HG02938 (cell line): Measurements from ENCODE around the gene UAP1.
A peak's percentile ranks its signal among the peaks of the same experiment; 100 is the strongest.

Experiments
- ATAC-seq: cut with Tn5 transposase; IDR thresholded peaks from one replicate; pipeline ENCODE4 v1.9.1; 2021; ENCODE audit warnings: mild to moderate bottlenecking, moderate library complexity; ENCODE audit not compliant: unreplicated experiment

UAP1 gene

DNA sequence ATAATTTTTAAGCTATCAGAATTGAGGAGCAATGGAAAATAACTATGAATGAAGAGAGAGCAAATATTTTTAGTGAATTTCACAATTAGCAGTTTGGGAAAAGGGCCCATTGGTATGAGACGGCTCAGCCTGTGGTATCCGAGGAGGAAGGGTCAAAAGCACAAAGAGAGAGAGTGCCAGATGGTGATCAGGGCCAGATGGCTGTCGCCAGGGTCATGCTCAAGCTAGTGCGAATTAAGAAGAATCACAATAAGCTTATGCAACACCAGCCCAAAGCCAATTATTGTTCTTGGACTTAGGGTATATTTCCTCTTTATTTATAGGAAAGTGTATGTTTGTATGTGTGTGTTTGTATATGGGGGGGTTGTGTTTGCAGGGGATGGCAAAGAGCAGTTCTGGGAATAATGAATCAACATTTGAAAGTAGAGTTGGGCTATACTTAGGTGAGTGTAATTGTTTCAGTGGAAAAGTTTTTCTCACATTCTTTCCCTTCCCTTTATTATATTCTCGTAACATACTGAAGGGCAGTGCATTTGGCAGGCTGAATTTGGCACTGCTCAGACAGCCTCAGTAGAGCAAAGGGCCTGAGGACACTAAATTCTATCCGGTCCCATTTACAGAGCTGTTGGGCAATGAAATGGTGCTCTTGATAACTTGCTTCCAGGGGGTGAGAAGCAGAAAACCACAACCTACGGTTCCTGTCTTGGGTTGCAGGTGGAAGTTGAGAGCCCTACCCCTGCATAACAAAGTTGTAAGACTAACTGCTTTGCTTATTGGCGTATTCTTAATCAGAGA lies 51.3 kb downstream of the UAP1 start:
- no peak for ATAC-seq

DNA sequence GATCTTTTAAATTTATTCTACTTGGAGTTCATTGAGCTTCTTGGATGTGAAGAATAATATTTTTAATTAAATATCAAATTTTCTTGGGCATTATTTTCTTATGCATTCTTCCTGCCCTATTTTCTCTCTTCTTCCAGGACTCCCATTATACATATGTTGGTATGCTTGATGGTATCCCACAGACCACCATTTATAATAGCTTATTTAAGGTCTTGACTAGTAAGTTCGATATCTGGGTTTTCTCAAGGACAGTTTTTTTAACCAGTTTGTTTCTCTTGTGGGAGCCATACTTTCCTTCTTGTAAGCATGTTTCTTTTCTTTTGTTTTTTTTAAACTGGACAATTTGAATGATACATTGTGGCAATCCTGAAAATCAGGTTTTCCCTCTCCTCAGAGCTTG lies 55.3 kb downstream of the UAP1 start:
- no peak for ATAC-seq

DNA sequence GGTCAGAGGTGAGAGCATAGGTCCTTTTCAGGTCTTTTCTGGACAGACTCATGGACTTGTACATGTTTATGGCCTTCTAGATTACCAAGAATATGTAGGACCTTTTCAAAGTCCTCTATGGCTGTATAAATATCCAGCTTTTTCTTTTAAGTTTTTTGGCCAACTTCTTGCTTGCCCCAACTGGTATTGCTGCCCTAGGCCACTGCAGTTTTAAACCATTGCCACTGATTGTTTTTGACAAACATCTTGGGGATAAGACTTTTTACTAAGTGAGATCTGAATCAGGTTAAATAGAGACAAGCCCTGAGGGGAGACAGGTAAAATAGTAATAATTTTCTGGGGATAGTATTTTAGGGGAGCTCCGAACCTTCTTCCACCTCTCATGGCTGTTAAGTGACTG lies 56.0 kb downstream of the UAP1 start:
- ATAC-seq = no peak

DNA sequence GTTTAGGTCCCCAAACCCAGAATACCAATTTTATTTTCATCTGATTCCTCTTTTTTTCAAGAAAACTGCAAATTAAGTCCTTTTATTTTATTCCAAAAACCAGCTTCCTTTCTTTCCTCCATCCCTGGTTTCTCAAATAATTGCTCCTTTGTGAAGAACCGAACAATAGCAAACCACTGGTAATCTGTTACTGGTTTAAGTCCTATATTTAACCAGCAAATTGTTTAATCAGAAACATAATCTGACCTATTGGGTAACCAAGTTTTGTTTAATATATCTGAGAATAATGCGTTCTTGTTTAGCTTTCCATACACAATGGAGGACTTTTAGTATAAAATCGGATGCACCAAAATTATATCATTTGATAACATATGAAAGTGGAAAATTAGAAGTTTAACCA lies 57.6 kb downstream of the UAP1 start:
- ATAC-seq = no peak

DNA sequence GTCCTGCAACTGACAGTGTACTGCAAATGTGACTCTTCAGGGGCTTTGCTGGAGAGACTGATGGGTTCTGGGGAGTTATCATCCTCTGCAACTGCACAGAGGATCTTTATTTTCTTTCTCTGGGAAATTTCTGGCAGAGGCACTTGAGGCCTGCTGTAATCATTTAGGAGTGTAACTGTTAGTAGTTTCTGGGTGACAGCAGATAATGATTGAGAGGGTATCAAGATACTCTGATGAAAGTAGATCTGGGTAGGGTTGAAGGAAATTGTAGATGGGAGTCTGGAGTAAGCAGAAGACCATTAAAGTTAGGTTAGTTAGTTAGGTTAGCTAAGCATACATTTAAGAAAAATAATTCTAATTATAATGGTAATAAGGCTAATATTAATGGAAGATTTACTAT lies 59.7 kb downstream of the UAP1 start:
- ATAC-seq = no peak

DNA sequence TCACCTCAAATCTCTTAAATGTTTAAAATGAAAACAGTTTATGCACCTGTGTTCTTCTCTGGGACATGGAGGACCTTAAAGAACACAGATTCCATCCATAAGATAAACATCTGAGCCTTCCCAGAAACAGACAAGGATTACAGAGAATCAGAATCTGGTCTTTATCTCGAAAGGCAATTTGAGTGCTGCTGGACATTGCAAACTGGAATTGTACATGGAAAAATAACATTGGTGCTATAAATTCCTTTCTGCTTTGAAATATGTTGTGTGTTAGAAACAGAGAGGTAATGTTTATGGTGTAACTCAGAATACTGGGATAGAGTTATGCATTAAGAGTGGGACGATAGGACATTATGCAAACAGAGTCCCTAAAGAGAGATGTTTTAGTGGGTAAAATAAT lies 64.2 kb downstream of the UAP1 start:
- ATAC-seq = no peak

DNA sequence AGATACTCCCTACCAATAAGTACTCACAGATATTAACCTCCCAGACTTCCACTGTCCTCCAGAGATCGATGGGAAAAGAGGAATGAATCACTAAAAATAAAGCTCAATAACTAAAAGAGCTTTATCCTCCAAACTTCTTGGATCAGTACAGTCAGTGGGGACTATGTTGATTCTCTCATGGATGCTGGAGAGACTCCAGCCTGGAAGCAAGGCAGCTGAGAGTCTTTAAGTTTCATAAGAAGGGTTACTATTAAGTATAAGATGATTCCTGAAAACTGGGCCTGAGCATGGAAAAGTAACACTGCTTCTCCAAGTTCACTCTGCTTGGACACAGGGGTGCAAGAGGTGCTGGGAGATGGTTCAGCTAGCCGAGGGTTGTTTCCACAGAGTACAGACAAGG lies 64.6 kb downstream of the UAP1 start:
- no peak for ATAC-seq

DNA sequence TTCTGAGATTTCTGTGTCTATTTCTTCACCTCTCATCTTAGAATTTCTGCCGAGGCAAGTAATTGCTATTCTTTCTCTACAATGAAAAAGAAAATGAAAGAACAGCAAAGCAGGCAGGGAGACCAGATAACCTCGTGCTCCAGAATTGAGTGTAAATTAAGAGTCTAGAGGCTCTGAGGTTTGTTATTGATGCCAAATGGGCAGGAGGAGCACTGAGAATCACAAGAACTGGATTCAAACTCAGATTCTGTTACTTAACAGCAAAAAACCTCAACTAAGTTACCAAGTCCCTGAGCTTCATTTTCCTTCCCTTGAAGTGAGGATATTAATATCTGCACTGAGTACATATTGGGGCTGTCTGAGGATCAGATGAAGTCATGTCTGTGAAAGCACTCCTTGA lies 65.2 kb downstream of the UAP1 start:
- ATAC-seq = no peak

DNA sequence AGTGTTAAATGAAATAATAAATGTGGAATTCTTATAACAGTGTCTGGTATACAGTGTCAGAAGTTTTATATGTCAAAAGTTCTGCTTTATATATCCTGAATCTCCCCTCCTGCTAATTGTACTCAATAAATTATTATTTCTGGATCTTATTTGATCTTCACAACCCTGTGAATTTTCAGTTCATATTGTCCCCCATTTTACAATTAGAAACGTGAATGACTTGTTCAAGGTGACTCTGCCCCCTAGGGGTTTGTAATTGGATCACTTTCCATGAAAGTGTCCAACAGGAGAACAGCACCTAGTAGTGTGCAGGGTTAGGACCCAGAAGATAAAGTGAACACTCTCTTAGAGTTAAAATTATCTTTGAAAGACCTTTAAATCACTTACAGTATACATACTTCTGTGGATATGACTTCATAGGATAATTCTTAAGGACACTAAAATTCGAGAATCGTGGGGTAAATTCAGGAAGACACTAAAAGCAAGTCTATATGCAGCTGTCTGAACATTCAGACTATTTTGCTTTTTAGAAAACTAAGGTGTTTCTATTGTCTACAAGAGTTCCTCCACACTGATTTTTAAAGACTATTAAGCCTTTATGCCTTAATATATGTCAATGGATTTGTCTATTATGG lies 66.3 kb downstream of the UAP1 start:
- ATAC-seq = no peak

DNA sequence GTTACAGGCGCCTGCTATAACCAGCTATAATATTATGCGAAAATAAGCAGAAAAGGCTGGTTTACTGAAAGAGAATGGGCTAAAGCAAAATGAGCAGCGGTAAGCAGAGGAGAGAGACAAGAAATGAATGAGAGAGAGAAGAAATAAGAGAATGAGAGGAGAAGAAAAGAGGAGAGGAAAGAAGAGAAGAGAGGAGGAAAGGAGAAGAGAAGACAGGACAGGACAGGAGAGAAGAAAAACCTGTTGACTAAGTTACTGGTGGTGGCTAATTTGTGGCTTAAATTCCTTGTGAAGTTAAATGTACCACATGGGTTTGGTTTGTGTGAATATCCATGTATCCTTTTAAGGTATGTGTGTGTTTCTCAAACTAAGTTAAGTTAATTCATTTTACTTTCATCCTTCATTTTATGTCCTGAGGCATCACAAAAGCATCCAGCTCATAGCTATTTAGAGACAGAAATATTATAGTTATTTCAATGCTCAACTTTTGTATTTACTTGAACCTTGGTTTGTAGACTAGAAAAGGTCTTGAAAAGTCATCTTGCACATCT lies 67.6 kb downstream of the UAP1 start:
- no peak for ATAC-seq

DNA sequence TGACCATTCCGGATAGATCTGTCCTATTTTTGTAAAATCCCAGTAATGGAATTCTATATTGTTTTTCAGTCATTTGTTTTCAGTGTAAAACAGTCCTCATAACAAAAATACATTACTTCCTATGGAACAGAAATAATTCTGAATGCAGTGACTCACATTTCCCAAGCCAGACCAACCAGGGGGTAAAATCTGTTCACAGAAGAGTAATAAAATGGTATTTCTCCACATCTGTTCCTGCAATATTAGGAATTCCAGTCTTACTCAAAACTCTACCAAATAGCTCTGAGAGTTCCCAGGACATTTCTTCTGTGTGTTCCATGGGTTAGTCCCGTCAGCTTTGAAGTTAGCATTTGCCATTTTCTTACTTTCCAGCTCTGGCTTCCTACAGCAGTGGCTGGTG lies 68.1 kb downstream of the UAP1 start:
- no peak for ATAC-seq

DNA sequence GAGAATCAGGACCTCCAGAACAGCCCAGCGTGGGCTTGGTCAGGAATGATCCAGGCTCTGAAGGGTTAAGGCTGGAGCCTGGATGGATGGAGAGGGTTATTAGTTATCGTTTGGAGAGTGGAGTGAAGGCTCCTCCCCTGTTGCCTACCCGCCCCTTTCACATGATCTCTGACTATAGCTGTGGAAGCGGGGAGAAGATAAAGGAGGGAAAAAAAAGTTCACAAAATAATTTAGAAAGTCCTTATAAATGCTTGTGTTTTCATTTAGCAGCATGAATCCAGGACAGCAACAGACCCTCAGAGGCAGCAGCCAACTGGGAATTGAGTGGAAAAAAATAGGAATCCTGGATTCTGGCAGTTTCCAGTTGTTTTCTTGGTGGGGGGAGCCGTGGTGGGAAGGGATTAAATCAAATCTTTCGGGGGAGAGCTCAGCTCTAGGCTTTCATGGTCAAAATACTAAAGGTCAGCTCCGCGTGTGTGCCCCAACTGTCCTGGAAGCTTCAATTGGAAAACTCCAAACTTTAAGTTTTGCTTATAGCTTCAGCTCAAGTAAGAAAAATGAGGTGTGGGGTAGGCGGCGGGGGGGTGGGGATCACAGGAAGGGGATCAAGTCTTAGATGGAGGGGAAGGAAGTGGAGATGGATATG lies 70.1 kb downstream of the UAP1 start:
- no peak for ATAC-seq

DNA sequence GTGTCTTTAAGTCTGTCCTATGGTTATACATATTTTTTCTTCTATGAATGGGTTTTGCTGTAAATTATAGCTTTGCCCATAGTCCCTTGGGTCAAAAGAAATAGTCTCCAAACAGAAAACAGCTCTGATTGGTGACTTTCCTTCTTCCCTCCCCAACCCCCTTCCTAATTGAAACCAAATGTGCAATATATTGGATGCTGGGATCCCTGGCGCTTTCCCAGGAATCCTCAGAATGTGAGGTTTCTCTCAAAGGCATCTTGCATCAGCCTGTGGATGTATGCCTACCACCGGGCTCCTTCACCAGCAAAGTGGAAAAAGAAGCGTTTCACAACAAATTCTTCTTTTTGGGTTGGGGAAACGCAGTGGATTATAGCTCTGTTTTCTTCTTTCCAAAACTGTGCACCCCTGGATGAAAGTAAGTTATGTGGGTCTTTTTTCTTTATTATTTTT lies 70.7 kb downstream of the UAP1 start, which contains the start of gene DDR2:
Gene DDR2, plus strand, starts transcription at position 248 of the 450 bp plus-strand sequence. CDS start 86,600 bp downstream, outside the sequence.
- no peak for ATAC-seq

DNA sequence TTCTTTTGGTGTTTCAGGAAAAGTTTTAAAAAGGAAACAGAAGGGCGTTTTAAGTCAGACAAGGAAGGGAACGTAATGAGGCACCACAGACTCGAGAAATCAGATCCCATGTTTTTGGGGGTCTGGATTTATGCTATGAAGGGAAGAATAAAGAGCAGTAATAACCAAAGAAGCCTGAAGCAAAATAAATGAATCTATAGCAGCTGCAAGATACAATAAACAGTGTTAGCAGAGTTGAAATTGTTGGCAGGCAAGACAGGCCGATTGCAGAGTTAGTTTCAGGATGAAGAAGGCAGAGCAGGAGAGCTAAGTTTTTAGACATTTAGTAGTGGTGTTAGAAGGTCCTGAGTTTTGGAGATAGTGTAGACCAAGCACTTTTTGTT lies 71.2 kb downstream of the UAP1 start:
- no peak for ATAC-seq

DNA sequence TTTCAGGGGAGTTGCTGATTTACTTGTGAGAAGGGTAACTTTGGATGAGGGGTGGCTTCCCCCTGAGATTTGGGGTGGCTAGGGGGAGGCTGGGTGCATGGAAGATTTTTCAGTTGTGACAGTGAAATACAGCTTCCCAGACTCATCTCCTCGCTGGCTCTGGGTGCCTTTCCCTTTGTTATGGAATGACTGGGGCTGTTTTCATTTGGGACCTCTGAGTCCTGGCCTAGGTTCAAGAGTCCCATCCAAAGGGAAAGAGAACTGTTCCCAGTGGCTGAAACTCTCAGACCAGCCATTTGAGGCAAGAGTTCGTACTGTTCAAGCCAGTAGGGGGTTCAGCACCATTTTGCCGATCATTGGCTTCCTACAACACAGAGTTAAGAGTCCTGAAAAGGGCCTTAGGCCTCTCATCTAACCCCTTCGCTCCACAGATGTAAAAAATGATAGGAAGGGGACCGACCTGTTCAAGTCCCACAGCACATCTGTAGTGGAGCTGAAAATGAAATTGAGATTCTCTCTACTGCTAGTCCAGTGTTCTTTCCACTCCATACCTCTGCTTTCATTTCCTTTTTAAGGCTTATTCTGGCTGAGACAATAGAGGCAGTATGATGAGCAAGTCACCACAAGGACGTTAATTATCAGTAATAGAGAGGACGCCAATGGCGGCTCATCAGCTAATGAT lies 71.7 kb downstream of the UAP1 start:
- no peak for ATAC-seq

DNA sequence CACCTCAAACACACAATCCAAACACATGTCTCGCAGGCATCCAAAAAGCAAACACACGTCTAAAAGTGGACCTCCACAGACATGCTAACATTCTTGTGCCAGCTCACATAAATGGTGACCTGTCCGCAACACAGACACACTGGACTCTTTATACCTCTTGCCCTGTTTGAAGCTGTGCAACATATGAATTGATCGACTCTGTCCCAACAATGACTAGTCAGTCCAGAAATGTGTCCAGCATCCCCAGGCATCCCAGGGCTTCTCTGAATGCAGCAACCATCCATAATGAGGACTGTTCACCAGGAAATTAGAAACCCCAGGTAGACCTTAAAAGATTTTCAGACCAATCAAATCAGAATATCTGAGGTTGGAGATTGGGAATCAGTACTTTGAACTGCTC lies 73.9 kb downstream of the UAP1 start:
- ATAC-seq = no peak

DNA sequence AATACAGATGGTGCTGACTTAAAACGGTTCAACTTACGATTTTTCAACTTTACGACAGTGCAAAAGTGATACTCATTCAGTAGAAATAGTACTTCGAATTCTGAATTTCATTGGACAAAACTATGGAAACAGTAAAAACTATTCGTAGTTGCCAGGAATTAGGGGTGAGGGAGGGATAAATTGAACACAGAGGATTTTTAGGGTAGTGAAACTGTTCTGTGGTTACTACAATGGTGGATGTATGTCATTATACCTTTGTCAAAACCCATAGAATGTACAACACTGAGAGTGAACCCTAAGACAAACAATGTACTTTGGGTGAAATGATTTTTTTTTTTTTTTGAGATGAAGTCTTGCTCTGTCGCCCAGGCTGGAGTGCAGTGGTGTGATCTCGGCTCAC lies 78.2 kb downstream of the UAP1 start:
- peak; percentile 71 for ATAC-seq

DNA sequence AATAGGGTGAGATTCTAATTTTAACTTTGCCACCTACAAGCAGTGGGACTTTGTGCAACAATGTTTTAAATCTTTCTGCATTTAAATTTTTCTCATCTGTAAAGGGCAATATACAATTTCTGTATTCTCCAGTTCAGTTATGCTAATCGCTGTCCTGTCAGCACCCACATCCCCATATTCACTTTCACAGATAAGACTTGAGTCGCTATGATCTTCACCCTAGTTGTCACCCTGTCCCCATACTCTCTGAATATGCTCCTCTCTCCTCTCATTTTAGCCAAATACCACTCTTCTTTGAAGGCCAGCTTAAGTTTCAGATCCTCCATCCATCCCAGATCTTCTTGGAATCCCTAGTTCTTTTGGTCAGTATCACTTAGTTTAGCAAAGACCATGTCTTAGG lies 79.6 kb downstream of the UAP1 start:
- no peak for ATAC-seq

DNA sequence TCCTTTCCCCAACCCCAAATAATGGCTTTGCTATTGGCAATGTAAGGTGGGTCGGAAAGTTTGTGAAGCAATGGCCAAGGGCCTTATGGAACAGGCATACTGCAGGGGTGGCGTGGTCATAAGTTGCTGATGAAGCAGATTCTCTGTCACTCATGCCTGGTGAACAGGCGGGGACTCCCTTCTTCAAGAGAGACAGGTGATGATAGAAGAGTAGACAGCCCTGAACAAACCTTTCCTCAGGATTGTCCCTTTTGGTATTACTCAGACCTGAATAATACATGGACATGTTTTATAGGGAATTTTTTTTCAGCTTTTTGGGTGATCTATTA lies 83.4 kb downstream of the UAP1 start:
- ATAC-seq = no peak

DNA sequence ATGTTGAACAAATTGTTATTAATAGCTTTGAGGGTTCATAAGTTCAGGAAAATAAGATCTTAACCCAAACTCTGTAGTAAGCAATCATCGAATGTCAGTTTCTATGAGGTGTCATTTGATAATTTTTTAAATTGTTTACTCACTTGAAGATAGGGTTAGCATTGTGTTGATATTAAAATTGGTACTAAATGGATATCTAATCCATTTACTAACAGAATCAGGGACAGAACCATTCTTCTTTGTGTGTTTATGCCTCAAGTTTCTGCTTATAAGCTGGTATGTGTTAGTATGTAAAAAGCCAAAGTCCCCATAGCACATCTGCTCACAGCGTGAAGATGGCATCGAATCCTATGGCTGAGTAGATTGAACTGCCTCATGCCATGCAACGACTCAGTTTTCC lies 84.1 kb downstream of the UAP1 start:
- no peak for ATAC-seq

DNA sequence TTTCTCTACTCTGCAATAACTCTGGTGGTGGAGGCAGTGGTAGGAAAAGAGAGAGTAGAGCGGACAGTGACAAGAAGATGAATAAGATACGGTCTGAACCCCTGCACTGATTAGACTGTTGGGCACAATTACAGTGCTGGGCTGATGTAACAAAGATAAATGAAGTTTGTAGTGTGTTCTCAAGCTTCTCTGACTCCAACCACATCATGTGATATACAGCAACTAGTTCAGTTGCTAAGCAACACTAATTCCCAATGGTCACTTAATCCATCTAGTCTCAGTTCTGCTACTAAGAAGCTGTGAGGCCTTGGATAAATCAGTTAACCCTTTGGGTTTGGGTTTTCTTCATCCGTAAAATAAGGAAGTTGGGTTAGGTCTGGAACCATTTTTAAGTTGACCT lies 88.1 kb downstream of the UAP1 start:
- ATAC-seq = no peak
